ENCODE data around the gene TGFBR3L.
A peak's percentile ranks its signal among the peaks of the same experiment; 100 is the strongest.

Gene TGFBR3L

GRCh38 chr19:7868326-7868670 is 46.3 kb upstream of the TGFBR3L start (continued):
- TF ChIP-seq ZNF335 (tag by site-specific recombination; conservative IDR thresholded peaks at IDR 0.05) = peak; percentile 50; the same call in 1 of the 2 replicates
- TF ChIP-seq ZNF394 (tag by site-specific recombination; IDR thresholded peaks at IDR 0.05; ENCODE audit: borderline replicate concordance) = no peak
- no peak for TF ChIP-seq ZNF529 (tag by site-specific recombination; IDR thresholded peaks at IDR 0.05; ENCODE audit: insufficient replicate concordance)
- 0 out of 2 replicates have a peak, but pooled peaks have one; percentile 21 for TF ChIP-seq ZNF639 (tag by site-specific recombination; IDR thresholded peaks at IDR 0.05)
- no peak for TF ChIP-seq KLF9 (tag by site-specific recombination; IDR thresholded peaks at IDR 0.05; ENCODE audit: low read depth)
- TF ChIP-seq PRDM10 (tag by site-specific recombination; IDR thresholded peaks at IDR 0.05) = no peak
- no peak for TF ChIP-seq GLI4 (tag by site-specific recombination; IDR thresholded peaks at IDR 0.05)
- TF ChIP-seq ZNF747 (tag by site-specific recombination; IDR thresholded peaks at IDR 0.05) = no peak
- no peak for TF ChIP-seq ZXDB (tag by site-specific recombination; IDR thresholded peaks at IDR 0.05)
- no peak for TF ChIP-seq ZBTB6 (tag by site-specific recombination; IDR thresholded peaks at IDR 0.05)
- no peak for TF ChIP-seq ZNF704 (tag by site-specific recombination; IDR thresholded peaks at IDR 0.05)
- no peak for TF ChIP-seq ZNF843 (tag by site-specific recombination; IDR thresholded peaks at IDR 0.05)
- TF ChIP-seq ZNF223 (tag by site-specific recombination; IDR thresholded peaks at IDR 0.05) = no peak
- no peak for TF ChIP-seq ZFP69B (tag by site-specific recombination; IDR thresholded peaks at IDR 0.05)
- TF ChIP-seq ZNF776 (tag by site-specific recombination; IDR thresholded peaks at IDR 0.05; ENCODE audit: borderline replicate concordance) = no peak
- TF ChIP-seq ZBTB21 (tag by site-specific recombination; IDR thresholded peaks at IDR 0.05) = no peak
- TF ChIP-seq ZSCAN18 (tag by site-specific recombination; IDR thresholded peaks at IDR 0.05) = no peak
